Uterus (tissue), 2 donors: ENCODE results near the gene COMMD8.

Experiments used
- POLR2A ChIP-seq, 2 donors: fragments of 450-650 bp; IDR thresholded peaks; one replicate each; pipeline ENCODE4 v1.6.1; 2016; ENCODE audit warnings: antibody characterized with exemption in 2 of 2, mild to moderate bottlenecking in 1 of 2, moderate library complexity in 1 of 2
- TF ChIP-seq, protein P1 (sequence below), 4 experiments: fragments of 200-600 bp in 2 of 4; fragments of 450-650 bp in 2 of 4; sonication (generic) in 2 of 4; IDR thresholded peaks; one replicate each; pipeline ENCODE4 v1.5.1; 2016 to 2019; ENCODE audit warnings: antibody characterized with exemption in 4 of 4, mild to moderate bottlenecking in 2 of 4, moderate library complexity in 1 of 4

DNA sequence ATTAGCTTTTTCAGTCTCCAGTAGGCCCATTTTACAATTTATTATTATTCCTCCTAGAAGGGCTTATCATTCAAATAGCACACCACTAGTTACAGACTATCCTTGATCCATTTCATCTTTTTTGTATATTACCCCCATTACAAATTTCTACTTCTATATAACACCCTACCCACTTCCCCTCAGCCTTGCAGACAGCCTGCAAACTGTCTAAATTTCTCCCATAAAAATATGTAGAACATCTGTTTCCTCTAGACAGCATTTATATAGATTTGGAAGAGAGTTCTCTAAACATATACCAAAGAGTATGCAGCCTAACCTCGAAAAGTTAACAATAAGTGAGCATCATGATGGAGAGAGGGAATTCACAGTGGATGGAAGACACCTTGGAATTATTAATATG lies 30.8 kb downstream of the COMMD8 start:
- TF ChIP-seq, protein P1, sequence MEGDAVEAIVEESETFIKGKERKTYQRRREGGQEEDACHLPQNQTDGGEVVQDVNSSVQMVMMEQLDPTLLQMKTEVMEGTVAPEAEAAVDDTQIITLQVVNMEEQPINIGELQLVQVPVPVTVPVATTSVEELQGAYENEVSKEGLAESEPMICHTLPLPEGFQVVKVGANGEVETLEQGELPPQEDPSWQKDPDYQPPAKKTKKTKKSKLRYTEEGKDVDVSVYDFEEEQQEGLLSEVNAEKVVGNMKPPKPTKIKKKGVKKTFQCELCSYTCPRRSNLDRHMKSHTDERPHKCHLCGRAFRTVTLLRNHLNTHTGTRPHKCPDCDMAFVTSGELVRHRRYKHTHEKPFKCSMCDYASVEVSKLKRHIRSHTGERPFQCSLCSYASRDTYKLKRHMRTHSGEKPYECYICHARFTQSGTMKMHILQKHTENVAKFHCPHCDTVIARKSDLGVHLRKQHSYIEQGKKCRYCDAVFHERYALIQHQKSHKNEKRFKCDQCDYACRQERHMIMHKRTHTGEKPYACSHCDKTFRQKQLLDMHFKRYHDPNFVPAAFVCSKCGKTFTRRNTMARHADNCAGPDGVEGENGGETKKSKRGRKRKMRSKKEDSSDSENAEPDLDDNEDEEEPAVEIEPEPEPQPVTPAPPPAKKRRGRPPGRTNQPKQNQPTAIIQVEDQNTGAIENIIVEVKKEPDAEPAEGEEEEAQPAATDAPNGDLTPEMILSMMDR (IDR thresholded peaks at IDR 0.05), result no peak
- no peak for TF ChIP-seq POLR2A (IDR thresholded peaks at IDR 0.05)
